NCI-H226 (cell line): ENCODE results near the gene MYO1G.

ENCODE experiments used
- DNase-seq: peaks from one replicate; pipeline ENCODE4 v3.0.0-alpha.2; 2015

The MYO1G gene

GRCh38 chr7:44979481-44980392, 922 bp upstream of the MYO1G start:
- DNase-seq = peak; percentile 37

- DNase-seq = no peak
Observed at GRCh38 chr7:44977959-44978335, 868 bp downstream of the MYO1G start.

- no peak for DNase-seq
Observed at GRCh38 chr7:44977304-44977958, 1.4 kb downstream of the MYO1G start.

GRCh38 chr7:44976746-44977196, 2.0 kb downstream of the MYO1G start:
- DNase-seq = no peak

GRCh38 chr7:44976040-44976745, 2.6 kb downstream of the MYO1G start:
- DNase-seq = no peak

- DNase-seq = no peak
Observed at GRCh38 chr7:44975331-44976039, 3.3 kb downstream of the MYO1G start.

GRCh38 chr7:44974549-44974948, 4.3 kb downstream of the MYO1G start:
- no peak for DNase-seq

- DNase-seq = no peak
Observed at GRCh38 chr7:44973610-44974401, 5.0 kb downstream of the MYO1G start.

GRCh38 chr7:44972562-44972961, 6.3 kb downstream of the MYO1G start:
- no peak for DNase-seq

GRCh38 chr7:44971902-44972441, 6.8 kb downstream of the MYO1G start:
- no peak for DNase-seq

- DNase-seq = no peak
Observed at GRCh38 chr7:44971188-44971901, 7.5 kb downstream of the MYO1G start.

- DNase-seq = no peak
Observed at GRCh38 chr7:44970523-44971051, 8.2 kb downstream of the MYO1G start.

GRCh38 chr7:44969701-44970522, 8.9 kb downstream of the MYO1G start:
- no peak for DNase-seq

GRCh38 chr7:44969049-44969700, 9.6 kb downstream of the MYO1G start:
- no peak for DNase-seq

GRCh38 chr7:44967571-44968446, 11.0 kb downstream of the MYO1G start:
- no peak for DNase-seq

- DNase-seq = no peak
Observed at GRCh38 chr7:44966731-44967538, 11.9 kb downstream of the MYO1G start.
